NCI-H510A (cell line): Measurements from ENCODE around the gene CENPE.

ENCODE experiments used
- DNase-seq: peaks from one replicate; lab custom pipeline; 2025; lab: John Stamatoyannopoulos, UW

The CENPE gene

GRCh38 chr4:103123114-103123513 lies 75.0 kb downstream of the CENPE start:
- no peak for DNase-seq

DNA sequence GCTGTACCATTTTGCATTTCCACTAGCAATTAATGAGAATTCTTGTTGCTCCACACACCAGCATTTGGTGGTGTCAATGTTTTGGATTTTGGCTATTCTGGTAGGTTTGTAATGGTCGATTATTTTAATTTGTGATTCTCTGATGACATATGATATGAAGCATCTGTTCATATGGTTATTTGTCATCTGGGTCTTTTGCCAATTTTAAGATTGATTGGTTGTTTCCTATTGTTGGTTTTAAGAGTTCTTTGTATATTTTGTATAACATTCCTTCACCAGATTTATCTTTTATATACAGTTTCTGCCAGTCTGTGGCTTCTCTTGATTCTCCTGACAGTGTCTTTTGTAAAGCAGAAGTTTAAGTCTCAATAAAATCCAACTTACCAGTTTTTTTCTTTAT lies 80.0 kb downstream of the CENPE start:
- DNase-seq, result no peak

DNA sequence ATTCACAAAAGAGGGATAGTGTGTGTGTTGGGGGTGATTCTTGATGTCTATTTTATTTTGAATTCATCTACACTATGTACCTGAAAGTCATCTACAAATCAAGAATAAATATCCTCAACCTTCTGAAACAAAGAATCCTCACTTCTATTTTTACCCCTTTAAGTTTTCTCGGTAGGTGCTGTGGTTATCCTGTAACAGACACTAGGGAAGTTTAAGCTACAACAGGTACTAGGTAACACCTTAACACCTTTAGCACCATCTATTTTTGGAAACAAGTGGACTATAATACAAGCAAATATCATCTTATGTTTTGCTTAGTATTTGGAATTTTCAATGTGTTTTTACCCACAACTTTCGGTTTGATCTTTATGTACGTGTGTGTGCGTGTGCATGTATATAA lies 86.5 kb downstream of the CENPE start:
- DNase-seq, result no peak

DNA sequence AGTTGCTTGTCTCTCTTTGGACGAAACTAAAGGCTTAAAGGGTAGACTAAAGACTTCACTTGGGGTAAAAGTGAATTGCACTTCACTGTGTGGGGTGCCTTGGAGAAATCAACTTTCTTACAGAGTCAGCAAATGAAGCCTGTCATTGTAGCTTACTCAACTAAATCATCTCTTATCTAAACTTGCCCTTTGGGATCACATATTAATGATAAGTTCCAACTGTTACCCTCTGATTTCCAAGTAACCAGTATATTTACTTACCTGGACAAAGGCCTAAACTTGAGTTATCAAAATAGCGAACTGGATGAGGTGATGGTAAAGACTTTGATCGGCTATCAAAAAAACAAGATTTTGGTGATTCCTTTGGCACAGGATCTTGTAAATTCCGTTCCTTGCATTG lies 89.6 kb downstream of the CENPE start:
- DNase-seq, result no peak

DNA sequence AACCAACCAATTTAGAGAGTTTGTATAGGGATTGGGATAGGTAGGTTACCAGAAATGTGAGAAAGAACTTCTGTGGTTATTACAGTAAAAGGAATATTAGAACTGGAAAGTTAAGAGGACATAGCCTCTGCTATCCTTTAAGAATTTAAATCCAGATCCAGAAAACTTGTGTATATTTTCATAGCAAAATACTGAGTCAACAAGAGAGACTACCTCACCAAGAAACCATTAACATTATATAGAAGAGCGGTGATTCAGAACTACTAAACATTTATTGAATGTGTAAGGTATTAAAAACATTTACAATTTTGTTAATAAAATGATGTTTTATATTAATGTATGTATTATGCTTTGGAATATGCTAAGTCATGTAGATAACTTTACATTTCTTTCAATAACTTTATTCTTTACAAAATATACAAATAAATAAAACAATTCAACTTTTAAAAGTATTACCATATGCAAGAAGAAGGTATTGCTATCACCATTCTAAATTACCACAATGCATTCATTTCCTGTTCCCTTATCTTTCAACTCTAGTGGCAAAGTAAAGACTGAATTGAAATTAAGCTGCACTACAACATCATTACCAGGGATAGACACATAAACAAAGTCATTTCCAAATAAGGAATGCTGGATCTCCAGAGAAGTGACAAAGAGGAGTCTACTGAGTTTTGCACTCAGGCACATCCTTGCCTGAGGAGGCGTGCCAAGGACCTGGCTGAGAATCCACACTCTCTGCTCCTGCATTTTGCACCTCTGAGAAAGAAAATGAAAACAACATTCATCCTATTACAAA lies 92.4 kb downstream of the CENPE start:
- DNase-seq, result no peak

- no peak for DNase-seq
Observed at GRCh38 chr4:103104886-103105285, 93.3 kb downstream of the CENPE start.

DNA sequence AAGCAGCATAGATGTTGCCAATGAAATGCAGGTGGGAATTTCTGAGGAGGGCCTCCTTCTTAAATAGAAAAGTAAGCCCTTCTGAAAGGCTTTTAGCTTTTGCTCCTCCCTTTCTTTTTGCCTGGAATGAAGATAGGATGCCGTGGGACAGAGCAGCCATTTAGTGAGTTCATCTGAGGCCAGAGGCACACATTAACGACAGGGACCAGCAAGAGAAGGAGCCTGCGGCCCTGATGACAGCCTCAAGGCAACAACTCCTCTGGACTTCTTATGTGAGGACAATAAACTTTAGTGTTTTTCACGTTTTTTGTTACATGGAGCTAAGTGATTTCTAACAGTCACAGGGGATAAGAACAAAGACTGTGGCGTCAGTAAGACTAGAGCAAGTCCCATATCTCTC lies 97.5 kb downstream of the CENPE start:
- DNase-seq, result no peak

DNA sequence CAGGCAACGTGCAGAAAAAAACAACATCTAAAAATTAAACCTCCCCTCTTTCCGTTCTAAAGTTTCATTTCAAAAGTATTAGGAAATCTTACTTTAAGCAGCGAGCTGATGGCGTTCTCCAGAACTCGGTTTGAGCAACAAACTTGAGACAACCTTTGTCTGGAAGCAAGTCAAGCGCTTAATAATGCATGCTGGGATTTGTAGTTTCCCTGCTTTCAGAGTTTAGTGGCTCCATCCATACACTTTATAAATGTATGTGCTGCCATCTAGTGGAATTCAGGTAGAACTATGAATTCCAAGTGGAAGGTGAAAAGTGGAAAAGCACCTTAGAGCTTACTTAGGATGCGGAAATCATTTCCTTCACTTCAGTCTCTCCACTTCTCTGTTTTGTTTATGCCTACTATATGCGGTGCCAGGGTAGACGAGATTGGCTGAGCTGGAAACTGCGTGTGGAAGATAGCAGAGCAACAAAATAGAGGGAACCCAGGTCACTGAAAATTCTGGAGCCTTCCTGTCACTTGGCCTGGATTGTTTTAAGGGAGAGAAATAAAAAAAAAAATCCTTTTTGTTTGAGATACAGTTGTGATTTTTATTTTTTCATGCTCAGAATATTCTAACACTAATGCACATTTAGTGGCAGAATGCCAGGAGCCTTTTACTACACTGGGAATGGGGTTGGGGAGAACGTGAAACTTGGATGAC lies 98.3 kb downstream of the CENPE start, which contains the start of gene BDH2:
BDH2 (minus strand) TSS at position 144 of the 702 bp plus-strand sequence. CDS start 3,580 bp downstream, outside the sequence.
- peak; percentile 28 for DNase-seq

- DNase-seq, result no peak
Observed at GRCh38 chr4:103098756-103099440, 99.2 kb downstream of the CENPE start.

DNA sequence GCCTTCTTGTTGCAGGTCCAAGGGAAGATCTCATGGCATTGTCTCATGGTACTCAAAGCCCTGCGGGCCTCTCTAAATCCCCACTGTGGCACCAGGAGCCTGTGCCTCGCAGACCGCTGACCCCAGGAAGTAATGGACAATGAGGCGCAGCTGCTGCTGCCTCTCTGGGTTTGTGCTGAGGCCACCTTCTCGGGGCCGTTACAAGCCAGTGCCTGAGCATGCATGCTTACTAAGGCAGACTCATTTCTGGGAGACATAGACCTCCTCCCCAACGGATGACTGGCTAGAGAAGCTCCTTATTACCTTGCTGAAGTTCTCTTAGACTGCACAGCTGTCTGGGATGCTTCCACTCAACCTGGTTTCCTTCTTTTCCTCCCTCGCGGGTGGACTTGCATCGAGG lies 99.8 kb downstream of the CENPE start:
- DNase-seq, result no peak

DNA sequence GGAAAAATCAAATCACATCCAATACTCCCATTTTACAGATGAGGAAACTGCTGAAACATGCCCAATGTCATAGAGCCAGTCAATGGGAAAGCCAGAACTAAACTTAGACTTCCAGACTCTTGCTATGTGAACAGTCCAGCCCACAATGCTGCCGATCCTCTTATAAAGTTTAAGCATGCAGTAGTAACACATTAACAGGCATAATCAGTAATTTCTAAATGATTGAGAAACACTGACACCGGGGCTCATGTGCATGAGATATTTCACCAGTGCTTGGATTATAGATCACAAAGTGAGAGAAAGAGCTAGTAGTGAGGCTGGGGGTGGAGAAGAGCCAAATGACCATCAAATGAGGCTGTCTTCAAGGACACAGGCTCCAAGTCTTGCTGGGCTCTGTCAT lies 101.0 kb downstream of the CENPE start:
- DNase-seq, result no peak

DNA sequence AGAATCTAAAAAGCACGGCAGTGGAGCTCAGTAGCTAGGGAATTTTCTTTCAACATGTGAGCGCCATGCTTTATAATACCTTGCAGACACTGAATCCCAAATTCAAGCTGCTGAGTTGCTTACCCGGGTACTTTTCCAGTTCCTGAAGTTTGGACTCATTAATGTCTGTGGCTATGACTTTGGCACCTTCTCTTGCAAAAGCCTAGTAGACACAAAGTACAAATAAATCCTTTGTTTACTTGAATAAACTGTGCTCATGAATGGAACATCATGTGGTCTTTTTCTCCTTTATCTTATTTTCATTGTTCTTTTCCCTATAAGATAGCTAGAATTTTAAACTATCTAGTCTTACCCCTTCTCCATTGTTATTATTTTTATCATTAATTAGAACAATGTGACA lies 103.1 kb downstream of the CENPE start:
- DNase-seq, result no peak

- DNase-seq, result no peak
Observed at GRCh38 chr4:103092245-103092644, 105.9 kb downstream of the CENPE start.

- no peak for DNase-seq
Observed at GRCh38 chr4:103091601-103092223, 106.4 kb downstream of the CENPE start.

GRCh38 chr4:103089481-103089880 lies 108.7 kb downstream of the CENPE start:
- DNase-seq, result no peak

DNA sequence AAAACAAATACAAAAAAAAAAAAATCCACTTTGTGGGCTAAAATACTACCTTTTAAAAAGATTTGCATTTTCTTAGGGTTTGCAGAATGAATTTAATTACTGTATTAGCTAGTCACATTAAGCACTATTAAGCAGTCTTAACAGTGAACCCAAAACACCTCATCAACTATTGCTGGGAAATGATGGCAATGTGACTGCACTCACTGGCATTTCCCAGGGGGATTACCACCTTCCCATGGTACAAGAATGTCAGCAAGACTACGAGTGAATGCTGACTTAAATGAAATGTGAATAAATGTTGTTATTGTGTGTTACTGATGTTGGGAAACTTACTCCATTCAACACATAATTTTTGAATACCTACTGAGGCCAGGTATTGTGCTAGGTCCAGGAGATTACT lies 111.6 kb downstream of the CENPE start:
- DNase-seq, result no peak

GRCh38 chr4:103085555-103086196 lies 112.5 kb downstream of the CENPE start:
- no peak for DNase-seq

DNA sequence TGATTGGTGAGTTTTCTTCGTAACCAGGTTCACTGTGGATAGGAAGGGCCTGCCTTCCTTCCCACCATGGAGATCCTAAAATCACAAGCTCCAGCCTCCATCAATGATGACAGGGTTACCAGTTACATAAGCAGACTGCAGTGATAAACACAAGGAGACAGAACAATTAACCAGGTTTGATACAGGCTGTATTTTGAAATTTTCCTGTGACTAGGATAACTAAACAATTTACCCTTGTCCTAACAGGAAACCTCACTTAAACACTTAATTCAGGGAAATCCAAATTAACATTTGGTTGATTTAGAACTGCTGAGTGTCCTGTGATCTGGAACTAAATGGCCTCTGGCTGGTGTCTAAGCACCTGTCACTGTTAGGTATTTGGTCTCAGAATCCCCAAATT lies 118.5 kb downstream of the CENPE start:
- no peak for DNase-seq

DNA sequence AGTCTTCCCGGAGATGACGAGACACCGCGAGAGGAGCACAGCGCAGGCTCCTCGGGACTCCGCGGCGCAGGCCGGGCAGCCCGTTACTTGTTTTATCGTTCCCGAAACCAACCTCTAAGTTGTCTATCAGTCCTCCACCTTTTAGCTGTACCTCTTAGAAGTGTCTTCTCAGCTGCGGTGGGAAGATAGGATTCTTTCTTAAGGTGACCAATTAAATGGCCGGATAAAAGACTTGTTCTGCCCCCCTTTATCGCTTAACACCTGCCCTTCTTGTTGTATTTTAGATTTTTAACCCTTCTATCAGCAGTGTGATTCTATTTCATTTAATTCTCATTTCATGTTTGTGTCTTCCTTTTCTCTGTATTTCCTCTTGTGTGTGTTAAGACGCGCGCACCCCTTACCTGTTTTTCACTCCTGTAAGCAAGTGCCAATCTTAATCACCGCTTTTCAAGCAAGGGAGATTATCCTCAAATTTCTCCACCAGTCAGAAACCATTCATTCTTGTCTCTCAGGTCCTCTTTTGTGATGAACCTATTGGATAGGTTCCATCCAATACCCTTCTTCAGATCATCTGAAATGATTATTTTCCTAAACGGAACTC lies 121.3 kb downstream of the CENPE start, which contains the start of gene SLC9B2:
SLC9B2 (minus strand) TSS at position 15 of the 601 bp plus-strand sequence. CDS start 9,211 bp downstream, outside the sequence.
- DNase-seq, result no peak

DNA sequence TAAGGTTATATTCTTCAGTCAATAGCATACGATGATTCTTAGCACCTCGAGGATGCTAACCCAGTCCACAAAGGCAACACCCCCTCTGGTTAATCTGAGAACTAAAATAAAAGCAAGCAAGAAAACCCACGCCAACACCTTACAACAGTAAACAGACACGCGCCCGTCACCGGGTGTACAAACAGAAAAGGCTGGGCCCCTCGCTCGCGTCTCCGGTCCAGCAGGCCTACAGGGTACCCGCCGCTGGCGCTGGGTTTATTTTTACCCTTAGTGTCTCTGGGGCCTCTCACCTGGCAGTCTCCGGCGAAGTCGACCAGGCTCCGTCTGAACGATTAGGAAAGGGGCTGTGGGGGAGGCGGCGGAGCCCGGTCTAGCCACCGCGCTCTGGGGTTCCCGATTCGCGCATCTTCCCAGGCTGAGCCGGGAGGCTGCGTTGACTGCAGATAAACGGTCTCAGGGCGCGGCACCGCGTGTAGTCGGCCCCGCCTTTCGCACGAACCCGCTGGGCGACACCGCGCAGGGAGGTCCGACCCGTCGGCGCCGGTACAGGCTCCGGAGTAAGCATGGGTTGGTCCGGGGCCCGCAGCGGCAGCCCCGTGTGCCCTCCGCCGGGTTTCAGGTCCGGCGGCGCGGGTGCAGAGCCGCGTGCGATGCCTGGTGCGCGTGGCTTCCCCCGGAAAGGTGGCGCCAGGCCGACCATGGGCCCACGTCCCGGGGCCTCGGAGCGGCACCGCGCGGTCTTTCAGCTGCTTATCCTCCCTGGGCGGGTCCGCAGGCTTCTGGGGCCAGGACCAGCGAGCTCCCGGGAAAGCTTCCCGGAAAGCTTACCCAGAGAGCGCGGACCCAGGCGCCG lies 122.0 kb downstream of the CENPE start:
- DNase-seq, result peak; percentile 24
